GM20431 (cell line): ENCODE measurements around the gene PTK7.
"Not testable (repeated sequence)": the region's sequence is repeated elsewhere in the genome, so short reads cannot be mapped to it uniquely, and the experiment has no call there.

Experiments
- in situ Hi-C: fragments of 300-500 bp; cut with MseI, MboI; formaldehyde crosslinking; loops from one replicate; pipeline ENCODE4 v1.15.0; 2020; ENCODE audit warnings: low sequenced_read_pairs; ENCODE audit not compliant: unreplicated experiment

PTK7 gene

DNA sequence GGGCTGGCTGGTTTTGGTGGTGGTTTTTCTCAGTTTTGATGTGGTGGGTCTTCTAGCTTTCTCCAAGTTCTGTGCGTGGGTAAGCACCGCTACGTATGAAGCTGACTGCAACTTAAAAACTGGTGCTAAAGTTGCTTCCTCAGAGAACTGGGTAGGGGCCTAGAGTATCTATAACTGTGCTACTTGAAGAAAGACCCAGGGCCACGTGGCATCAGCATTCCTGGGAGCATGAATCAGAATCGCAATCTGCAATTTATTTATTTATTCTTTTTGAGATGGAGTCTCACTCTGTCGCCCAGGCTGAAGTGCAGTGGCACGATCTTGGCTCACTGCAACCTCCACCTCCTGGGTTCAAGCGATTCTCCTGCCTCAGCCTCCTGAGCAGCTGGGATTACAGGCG, 5.8 kb downstream of the PTK7 start:
- in situ Hi-C loops: not testable (repeated sequence)

GRCh38 chr6:43082806-43083655, 6.9 kb downstream of the PTK7 start:
- in situ Hi-C loops: no loop called here

- in situ Hi-C loops: no loop called here
These were observed 10.0 kb downstream of the PTK7 start for GRCh38 chr6:43086022-43086658.

DNA sequence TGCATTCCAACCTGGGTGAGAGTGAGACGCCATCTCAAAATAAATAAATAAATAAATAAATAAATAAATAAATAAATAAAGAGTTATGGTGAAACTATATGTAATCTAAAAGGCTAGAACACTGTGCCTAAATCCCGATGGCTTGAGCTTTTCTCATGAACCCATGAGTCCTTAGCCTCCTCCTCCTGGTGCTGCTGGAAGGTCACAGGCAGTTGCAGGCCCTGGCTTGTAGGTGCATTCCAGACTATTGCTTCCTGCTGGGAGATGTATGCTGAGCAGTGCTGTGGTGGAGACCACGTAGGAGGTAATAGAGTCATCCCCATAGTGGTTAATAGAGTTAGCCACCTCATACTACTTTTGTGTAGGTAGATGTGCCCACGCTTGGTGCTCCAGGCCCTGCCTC, 12.5 kb downstream of the PTK7 start:
- in situ Hi-C loops: no loop called here

DNA sequence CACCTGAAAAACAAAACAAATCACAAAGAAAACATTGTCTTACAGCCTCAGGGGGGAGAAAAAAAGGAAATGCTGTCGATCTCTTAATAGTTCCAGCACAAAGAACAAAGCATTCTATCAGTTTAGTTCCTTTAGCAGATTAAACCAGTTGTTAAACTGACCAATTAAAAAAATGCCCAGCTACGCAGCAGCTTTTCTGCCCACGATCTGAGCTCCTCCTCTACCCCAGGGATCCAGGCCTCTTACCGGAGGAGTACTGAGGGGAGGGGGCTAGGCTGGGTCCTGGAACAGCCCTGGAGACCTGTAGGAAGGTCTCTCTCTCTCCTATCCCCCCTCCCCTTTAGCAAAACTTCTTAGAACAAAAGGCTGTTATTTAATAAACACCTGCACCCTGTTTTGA, 13.4 kb downstream of the PTK7 start:
- in situ Hi-C loops: no loop called here

DNA sequence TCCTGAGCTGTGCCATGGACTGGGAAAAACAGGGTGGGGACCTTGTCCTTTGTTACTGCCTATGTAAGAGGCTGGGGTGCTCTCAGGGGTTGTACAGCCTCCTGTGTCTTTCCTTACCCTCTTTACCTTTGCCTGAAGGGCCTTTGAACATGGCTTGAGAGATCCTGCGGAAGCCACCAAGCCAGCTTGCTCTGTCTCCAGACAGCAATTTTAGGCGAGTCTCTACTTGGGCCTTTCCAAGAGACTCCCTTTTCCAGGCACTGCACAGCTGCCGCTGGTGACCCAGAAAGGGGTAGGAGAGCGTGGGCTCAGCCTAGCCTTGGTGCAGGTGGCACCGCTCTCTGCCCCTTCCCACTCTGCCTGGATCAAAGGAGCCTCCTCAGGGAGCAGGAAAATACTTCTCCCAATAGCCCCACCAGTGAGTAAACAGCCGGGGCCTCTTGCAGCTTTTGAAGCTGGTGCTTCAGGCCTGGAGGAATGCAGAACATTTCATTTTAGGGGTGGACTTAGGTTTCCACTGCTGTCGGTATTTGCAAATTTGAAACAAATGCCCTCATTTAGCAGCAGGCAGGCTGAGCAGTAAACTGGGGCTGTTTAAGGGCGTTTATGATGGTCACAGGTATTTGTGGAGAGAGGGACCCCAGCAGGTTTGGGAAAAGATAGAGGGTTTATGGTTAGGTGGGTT, 13.9 kb downstream of the PTK7 start:
- in situ Hi-C loops: no loop called here

DNA sequence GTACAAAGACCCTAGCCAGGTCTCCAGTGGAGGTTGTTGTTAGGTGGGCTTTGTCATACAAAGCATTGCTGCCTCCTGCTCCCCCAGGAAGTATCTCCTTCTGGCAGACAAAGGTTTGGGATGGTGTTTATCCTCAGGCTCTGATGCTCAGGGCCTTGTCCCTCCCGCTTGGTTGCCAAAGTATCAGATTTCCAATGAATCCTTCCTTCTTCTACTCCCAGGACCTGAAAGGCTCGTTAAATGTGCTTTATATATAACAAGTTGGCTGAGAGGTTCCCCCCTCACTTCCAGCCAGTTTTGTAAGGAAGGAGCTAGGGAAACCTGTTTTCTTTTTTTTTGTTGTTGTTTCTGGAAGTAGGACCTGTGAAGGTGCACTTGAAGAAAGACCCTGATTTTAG, 14.4 kb downstream of the PTK7 start:
- in situ Hi-C loops: no loop called here

- in situ Hi-C loops: no loop called here
These were observed 14.9 kb downstream of the PTK7 start for GRCh38 chr6:43091020-43091419.

DNA sequence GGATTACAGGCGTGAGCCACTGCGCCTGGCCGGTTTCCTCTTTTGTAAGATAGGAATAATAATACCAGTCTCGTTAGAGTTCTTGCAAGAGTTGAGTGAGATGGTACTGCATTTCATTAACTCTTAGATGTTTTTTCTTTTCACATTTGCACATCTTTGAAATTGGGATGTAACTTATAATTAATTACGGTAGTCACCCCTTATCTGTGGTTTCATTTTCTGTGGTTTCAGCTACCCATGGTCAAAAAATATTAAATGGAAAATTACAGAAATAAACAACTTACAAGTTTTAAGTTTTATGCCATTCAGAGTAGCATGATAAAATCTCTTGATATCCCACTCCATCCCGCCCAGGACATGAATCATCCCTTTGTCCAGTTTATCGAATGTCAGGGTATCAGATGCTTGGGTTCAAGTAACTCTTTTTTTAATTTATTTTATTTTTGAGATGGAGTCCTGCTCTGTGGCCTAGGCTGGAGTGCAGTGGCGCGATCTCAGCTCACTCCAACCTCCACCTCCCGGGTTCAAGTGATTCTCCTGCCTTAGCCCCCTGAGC, 15.4 kb downstream of the PTK7 start:
- in situ Hi-C loops: no loop called here

GRCh38 chr6:43092635-43093034, 16.5 kb downstream of the PTK7 start:
- in situ Hi-C loops: no loop called here

- in situ Hi-C loops: no loop called here
These were observed 17.5 kb downstream of the PTK7 start for GRCh38 chr6:43093436-43094289.

GRCh38 chr6:43095939-43096338, 19.8 kb downstream of the PTK7 start:
- in situ Hi-C loops: no loop called here

GRCh38 chr6:43096451-43097097, 20.5 kb downstream of the PTK7 start:
- in situ Hi-C loops: no loop called here

DNA sequence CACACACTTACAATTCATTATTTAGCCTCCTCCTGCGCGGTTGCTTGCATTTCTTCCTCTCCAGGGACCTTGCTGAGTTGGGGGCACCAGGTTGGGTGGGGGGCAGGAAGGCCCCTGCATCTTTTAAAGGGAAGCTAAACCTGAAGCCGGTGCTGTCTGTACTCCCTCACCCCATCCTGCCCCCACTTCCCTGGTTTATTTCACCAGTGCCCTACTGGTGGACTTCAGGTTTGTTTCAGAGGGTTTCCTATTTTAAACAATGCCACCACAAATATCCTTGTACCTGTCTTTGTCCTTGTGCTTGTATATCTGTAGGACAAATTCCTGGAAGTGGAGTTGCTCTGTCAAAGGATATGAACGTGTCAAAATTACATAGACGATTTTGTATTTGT, 21.0 kb downstream of the PTK7 start:
- in situ Hi-C loops: no loop called here

DNA sequence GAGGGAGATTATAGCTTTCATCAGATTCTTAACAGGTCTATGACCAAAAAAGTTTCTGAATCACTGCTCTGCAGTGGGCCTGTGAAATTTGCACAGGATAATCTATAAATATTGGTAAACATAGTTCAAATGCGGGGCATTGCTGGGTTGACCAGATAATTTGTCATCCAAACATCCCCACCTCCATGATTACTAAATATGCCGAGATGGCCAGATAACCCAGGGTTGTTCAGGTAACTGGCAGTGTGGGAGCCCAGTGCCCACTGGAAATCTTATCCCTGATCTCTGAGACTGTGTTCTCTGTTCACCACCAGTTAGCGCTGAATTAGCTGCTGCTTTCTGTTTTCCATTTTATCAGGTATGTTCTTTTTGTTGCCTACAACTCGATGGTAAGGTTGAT, 21.4 kb downstream of the PTK7 start:
- in situ Hi-C loops: no loop called here

- in situ Hi-C loops: no loop called here
These were observed 25.4 kb downstream of the PTK7 start for GRCh38 chr6:43101497-43101896.

- in situ Hi-C loops: no loop called here
These were observed 27.3 kb downstream of the PTK7 start for GRCh38 chr6:43103253-43103876.

- in situ Hi-C loops: no loop called here
These were observed 29.6 kb downstream of the PTK7 start for GRCh38 chr6:43105538-43106222.
